HG03575 (cell line): Measurements from ENCODE around the gene OGG1.

Experiments
- ATAC-seq: cut with Tn5 transposase; IDR thresholded peaks from one replicate; pipeline ENCODE4 v1.9.1; 2021; ENCODE audit not compliant: unreplicated experiment, insufficient number of reproducible peaks, low FRiP score; ENCODE audit errors: extremely low read depth

The OGG1 gene

DNA sequence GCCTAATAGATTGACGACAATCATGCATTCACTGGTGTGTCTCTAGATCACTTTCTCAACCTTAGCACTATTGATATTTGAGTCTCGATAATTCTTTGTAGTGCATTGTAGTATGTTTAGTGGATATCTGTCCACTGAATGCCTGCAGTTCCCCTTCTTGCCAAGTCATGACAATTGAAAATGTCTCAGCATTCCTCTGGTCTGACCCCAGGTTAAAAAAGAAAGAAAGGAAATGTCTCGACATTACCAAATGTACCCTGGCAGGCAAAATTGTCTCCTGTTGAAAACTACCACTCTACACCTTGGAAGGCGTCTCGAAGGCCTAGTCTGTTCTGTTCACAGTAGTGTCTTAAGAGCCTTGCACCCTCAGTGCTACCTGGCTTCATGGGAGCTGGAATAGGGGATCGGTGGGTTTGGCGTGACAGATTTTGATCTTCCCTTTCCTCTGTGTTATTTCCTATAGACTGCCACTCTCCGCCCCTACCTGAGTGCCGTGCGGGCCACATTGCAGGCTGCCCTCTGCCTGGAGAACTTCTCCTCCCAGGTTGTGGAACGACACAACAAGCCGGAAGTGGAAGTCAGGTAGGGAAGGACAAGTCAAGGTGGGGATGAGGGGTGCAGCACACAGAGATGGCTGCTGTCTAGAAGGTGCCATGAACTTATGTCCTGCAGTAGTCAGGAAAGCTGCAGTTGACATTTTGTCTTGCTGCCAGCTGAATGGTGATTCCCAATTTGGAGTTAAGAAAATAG lies 47.6 kb downstream of the OGG1 start:
- no peak for ATAC-seq

DNA sequence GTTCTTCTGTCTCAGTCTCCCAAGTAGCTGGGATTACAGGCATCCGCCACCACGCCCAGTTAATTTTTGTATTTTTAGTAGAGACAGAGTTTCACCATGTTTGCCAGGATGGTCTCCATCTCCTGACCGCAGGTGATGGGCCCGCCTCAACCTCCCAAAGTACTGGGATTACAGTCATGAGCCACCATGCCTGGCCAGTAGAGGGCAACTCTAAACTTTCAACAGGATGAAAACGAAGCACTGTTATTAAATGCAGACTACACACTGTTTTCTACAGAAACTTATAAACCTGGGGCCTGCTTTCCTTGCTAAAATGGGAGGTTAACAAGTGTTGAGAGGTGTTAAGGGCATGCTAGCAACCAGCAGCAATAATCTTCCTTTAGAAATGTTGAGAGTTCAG lies 50.8 kb downstream of the OGG1 start:
- ATAC-seq, result no peak

- ATAC-seq, result no peak
Measured at GRCh38 chr3:9803494-9803893, 53.7 kb downstream of the OGG1 start.

GRCh38 chr3:9804996-9805395 lies 55.2 kb downstream of the OGG1 start:
- ATAC-seq, result no peak

DNA sequence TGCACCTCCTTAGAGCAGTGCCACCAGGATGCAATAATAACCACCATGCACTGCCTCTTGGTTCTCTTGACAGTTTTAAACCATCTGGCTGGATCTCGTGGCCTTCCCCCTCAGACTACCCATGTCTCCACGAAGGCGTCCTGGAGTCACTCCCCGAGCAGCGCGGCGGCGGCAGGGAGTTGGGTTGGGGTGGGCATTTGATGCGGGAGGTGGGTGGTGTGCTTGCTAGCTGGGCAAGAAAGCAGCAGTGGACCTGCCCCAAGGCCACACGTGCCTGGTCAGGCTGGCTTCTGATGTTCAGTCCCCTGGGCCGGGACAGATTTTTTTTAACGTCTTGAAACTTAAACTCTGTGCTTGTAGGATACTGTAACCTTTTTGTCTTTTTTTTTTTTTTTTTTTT lies 56.4 kb downstream of the OGG1 start:
- no peak for ATAC-seq
